Measurements from ENCODE around the gene UBE2V1.
"Not testable (repeated sequence)": the region's sequence is repeated elsewhere in the genome, so short reads cannot be mapped to it uniquely, and the experiment has no call there.

UBE2V1 gene

DNA sequence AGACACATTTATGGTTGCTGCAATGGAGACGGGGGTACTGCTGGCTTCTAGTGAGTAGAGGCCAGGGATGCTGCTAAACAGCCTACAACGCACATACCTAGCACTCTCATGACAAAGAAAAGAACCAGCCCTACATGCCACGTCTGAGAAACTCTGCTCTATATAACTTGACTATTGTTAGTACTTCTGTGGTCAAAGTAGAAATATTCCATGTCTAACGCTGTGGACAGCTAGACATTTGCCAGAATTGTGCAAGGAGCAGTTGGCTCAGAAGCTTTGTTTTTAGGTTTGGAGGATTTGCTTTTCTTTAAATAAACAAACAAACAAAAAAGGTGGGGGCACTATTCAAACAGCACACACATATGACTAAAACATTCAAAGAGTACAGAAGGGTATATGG is 20.5 kb downstream of the UBE2V1 start:
- DNase-seq: no peak

GRCh38 chr20:50089787-50090177 is 23.2 kb downstream of the UBE2V1 start:
- DNase-seq: no peak

- no peak for DNase-seq
Observed at GRCh38 chr20:50089140-50089786, 23.7 kb downstream of the UBE2V1 start.

- DNase-seq: no peak
Observed at GRCh38 chr20:50088022-50088421, 24.9 kb downstream of the UBE2V1 start.

DNA sequence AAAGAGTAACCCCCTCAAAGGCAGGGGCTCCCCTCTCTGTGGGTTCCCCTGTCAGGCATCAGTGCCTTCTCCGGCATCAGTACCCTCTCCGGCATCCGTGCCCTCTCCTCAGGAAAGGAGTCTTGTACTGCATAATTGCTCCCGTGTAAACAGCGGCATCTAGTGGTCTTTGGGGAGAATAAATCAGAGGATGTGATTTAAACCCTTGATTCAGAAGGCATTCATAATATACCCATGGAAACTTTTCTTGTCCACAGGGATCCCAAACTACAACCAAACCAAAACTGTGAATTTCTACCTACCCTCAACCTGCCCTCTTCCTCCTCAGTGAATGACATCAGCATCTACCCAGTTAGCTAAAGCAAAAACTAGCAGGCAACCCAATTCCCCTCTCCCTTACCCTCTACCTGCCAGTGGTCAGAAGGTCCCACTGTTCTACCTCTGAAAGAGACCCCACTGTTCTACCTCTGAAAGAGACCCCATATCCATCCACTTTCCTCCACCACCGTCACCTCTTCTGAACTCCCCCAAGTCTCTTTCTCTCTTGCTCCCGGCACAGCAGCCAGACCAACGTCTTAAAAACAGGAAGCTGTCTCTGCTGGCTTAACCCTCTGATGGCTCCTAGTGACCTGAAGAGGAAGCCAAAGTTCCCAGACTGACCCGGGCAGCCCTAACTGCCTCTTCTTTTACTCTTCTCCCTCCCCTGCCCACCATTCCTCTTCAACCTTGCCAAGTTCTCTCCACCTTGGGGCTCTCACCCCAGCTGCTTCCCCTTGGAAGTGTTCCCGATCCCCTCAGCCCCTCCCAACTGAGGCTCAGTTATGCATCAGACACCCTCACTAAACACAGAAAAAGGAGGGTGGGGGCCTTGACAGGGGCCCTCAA is 27.2 kb downstream of the UBE2V1 start:
- DNase-seq: no peak

GRCh38 chr20:50085146-50085480 is 27.8 kb downstream of the UBE2V1 start:
- no peak for DNase-seq

DNA sequence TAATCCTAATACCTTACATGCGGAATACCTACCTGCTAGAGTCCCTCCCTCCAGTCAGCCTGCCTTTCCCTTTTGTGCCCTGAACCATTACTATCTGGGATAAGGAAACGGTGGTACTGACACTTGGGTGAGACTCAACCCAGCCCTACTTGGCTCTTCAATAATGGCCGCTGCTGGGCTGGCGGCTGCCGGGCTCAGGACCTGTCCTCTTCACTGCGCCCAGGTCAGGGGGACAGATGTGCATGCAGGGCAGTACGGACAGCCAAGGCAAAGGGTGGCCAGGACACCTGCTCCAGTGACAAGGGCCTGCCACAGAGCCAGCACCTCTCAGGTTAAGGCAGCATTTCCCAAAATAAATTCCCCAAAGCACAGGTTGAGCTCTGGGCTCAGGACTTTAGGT is 29.9 kb downstream of the UBE2V1 start:
- DNase-seq: no peak

DNA sequence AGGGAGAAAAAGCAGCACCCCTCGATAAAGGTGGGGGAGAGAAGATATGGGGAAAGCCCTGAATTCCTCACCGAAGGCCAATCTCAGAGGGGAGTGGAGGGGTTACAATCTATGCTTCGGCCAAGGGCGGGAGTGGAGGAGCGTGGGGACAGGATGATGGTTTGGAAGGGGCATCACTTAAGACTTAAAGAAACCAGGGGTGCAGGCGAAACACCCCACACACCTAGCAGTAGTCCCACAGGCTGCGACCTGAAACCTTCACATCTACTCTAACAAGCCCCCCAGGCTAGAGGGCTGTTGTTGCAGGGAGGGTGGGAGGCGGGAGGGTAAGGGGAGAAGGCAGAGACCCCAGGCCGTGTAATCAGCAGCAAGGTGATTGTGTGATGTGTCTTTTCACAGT is 30.9 kb downstream of the UBE2V1 start:
- DNase-seq: not testable (repeated sequence)

- DNase-seq: no peak
Observed at GRCh38 chr20:50077818-50078601, 34.9 kb downstream of the UBE2V1 start.

GRCh38 chr20:50073500-50073899 is 39.5 kb downstream of the UBE2V1 start:
- DNase-seq: no peak

DNA sequence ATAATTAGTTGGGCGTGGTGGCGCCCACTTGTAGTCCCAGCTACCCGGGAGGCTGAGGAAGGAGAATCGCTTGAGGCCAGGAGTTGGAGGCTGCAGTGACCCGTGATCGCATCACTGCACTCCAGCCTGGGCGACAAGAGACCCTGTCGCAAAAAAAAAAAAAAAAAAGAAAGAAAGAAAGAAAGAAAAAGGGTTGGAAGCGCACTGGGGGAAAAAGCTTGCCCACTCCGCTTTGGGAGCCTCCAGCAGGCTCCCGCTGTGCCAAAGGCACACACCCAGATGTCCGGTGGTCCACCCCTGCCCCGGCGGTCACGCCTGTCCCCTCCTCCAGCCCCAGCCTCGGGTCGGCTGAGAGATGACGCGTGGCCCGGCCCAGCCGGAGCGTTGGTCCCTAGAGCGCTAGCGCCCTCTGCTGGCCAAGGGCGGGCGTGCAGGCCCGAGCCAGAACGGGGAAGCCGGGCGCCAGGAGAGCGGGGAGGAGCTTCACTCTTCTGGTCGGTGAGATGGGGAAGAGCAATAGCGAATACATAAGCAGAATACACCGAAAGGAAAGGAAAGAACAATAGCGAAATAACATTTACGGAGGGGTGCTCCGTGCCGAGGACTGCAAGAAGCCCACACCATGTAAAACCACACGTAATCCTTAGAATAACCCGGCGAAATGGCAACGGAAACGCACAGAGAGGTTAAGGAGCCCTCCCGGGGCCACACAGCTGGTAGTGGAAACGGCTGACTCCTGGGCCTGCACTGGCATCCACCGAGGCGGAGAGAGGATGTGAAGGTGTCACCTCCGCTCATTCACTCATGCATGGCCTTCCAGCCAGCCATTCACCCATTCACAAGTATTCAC is 41.7 kb downstream of the UBE2V1 start:
- DNase-seq: peak; percentile 29

DNA sequence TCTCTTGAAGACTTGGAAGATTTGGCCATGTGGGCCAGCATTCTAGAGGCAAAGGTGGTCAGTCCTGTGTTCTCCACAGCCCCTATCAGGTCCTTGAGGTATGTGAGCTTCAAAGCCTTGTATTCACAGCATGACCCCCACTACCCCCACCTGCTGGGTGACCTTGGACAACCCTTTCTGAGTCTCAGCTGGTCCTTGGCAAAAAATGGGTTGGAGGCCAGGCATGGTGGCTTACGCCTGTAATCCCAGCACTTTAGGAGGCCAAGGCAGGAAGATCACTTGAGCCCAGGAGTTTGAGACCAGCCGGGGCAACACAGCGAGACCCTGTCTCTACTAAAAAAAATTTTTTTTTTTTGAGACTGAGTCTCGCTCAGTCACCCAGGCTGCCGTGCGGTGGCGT is 42.6 kb downstream of the UBE2V1 start:
- no peak for DNase-seq

- DNase-seq: no peak
Observed at GRCh38 chr20:50068041-50068651, 44.8 kb downstream of the UBE2V1 start.

- DNase-seq: no peak
Observed at GRCh38 chr20:50067461-50067860, 45.5 kb downstream of the UBE2V1 start.

GRCh38 chr20:50067018-50067417 is 45.9 kb downstream of the UBE2V1 start:
- DNase-seq: no peak

DNA sequence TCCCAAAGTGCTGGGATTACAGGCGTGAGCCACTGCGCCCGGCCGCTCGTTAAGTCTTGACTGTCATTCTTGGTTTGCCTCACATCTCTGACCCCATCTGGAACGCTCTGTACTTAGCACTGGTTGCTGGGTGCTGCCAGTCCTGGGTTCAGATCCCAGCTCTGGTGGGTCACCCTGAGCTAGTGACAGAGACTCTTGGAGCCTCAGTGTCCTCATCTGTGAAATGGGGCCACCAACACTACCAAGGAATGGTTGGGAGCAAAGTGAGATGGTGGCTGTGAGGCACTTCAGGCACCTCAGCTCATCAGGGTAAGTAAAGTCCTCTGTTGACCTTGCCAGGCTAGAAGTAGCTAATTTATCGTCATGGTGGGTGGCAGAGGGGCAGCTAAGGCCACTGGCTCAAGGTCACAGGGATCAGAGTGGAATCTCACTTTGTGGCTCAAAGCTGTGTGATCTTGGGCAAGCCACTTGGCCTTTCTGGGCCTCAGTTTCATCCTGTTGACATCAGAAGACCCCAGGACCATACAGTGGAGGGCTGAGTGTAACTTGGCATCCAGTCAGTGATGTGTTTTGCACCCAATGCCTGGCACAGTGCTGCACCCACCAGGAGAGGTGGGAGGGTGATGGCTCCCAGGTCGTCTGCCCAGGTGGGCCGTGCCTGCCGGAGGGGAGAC is 46.7 kb downstream of the UBE2V1 start:
- no peak for DNase-seq

GRCh38 chr20:50065325-50065615 is 47.7 kb downstream of the UBE2V1 start:
- no peak for DNase-seq

- DNase-seq: not testable (repeated sequence)
Observed at GRCh38 chr20:50063763-50064162, 49.2 kb downstream of the UBE2V1 start.

DNA sequence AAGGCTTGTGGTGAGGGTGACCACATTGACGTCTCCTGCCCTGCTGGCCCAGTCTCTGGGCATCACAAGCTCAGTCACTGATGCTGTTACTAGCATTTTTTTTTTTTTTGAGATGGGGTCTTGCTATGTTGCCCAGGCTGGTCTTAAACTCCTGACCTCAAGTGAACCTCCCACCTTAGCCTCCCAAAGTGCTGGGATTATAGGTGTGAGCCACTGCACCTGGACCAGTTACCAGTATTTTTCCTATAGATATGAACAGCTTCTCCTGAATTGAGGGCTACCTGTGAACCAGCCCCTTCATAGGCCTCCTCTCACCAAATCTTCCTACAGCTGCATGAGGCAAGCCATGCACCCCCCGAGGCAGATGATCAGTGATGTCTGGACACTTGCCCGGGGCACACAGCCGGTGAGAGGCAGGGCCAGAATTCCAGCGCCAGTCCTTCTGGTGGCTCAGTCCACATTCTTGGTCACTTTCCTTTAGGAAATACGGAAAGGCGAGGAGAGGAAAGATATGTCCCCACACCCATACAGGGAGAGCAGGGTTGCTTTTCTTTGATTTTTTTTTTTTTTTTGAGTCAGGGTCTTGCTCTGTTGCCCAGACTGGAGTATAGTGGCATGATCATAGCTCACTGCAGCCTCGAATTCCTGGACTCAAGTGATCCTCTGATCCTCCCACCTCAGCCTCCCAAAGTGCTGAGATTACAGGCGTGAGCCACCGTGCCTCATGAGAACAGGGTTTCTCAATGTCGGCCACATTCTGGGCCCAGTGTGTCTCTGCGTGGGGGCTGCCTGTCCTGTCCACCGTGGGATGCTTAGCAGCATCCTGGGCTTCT is 50.7 kb downstream of the UBE2V1 start:
- no peak for DNase-seq

- no peak for DNase-seq
Observed at GRCh38 chr20:50061151-50062005, 51.6 kb downstream of the UBE2V1 start.

Data from NCI-H1417 treated with DMSO at 0.1 percent for 48 hours (cell line).